ENCODE measurements around the gene UXS1. TPM values are rescaled to one million over a fixed set of nuclear protein-coding genes. Genes with fewer than 3 reads are reported as not detected.

The UXS1 gene
- total and polyA plus RNA-seq, 9 of the 15 experiments (the other 6 are each of a cell fraction or from before 2014, with no cell fraction given) = 5.8 to 25.8 (median 15.0) TPM

GRCh38 chr2:106175086-106175850 lies 18.8 kb downstream of the UXS1 start (continued):
- no peak for TF ChIP-seq E2F1 (CRISPR knock-in tag; IDR thresholded peaks at IDR 0.05)
- TF ChIP-seq U2AF2 (optimal IDR thresholded peaks at IDR 0.05; ENCODE audit: low read depth, low read length) = no peak
- no peak for TF ChIP-seq U2AF1 (optimal IDR thresholded peaks at IDR 0.05; ENCODE audit: low read depth, low read length)
- TF ChIP-seq HDGF (IDR thresholded peaks at IDR 0.05) = no peak
- no peak for TF ChIP-seq SETDB1 (IDR thresholded peaks at IDR 0.05; ENCODE audit: low read length)
- TF ChIP-seq ZC3H4 (CRISPR knock-in tag; IDR thresholded peaks at IDR 0.05; ENCODE audit: borderline replicate concordance) = no peak
- no peak for TF ChIP-seq CBFB (CRISPR knock-in tag; IDR thresholded peaks at IDR 0.05)
- TF ChIP-seq CBX3 (IDR thresholded peaks at IDR 0.05; ENCODE audit: borderline replicate concordance in 1 of 2, low read length in 2 of 2) = no peak

- no peak overlapping the region for H2AFZ ChIP-seq (ENCODE audit: low read depth, low read length)
- ChIA-PET POLR2A (no interaction called here), CTCF (ENCODE audit: low intra/inter-chr PET ratio) (no interaction called here)
- H3K27me3 ChIP-seq (ENCODE audit: control insufficient read depth in 2 of 2, insufficient read depth in 2 of 2, low read length in 2 of 2) = no peaks in the 10 kb centered on the region
- no peak overlapping the region for H3K4me3 ChIP-seq
- no peak overlapping the region for H3K27ac ChIP-seq (ENCODE audit: extremely low read depth, low read depth, low read length)
- peaks cover 39% of the 10 kb centered on the region for H3K79me2 ChIP-seq (ENCODE audit: control insufficient read depth, insufficient read depth, low read length)
- H3K36me3 ChIP-seq (ENCODE audit: control insufficient read depth, insufficient read depth, low read length) = peaks cover 12% of the 10 kb centered on the region; the same call in 2 of the 3 replicates
- H3K4me1 ChIP-seq (replicated peaks in 1 of 2; ENCODE audit: control insufficient read depth in 2 of 2, insufficient read depth in 2 of 2, low read length in 2 of 2) = peaks cover 0 to 6% of the 10 kb centered on the region in 2 experiments; a peak in 3 of 5 replicates
- peaks cover 13% of the 10 kb centered on the region for H4K20me1 ChIP-seq (replicated peaks; ENCODE audit: control insufficient read depth, insufficient read depth, low read length)
- BruUV-seq (replicated peaks) = no TSS peak
- intact Hi-C loops (cut with micrococcal nuclease) = no loop called here
- DNase-seq (ENCODE audit: extremely low read depth in 1 of 4, low spot score in 3 of 4) = no peak
- no peak overlapping the region for H3K4me2 ChIP-seq (ENCODE audit: insufficient read depth, low read length)
- no peak overlapping the region; a peak in 1 of 4 replicates for H3K9ac ChIP-seq (ENCODE audit: insufficient read depth in 1 of 2, low read depth in 2 of 2, low read length in 2 of 2)
- TF ChIP-seq DACH1 (IDR thresholded peaks at IDR 0.05; ENCODE audit: partially characterized antibody) = peak; percentile 24
- no peak for TF ChIP-seq CREBBP (IDR thresholded peaks at IDR 0.05; ENCODE audit: low read depth, low read length)
- no peak for FAIRE-seq
- in situ Hi-C loops (cut with MboI) = no loop called here
- WGBS (ENCODE audit: insufficient coverage, low coverage, missing lambda C conversion rate) = 59% methylated on average over 5 of the region's 7 CpGs
- H3K9me3 ChIP-seq (replicated peaks; ENCODE audit: control insufficient read depth, insufficient read depth, low read depth, low read length) = no peaks in the 10 kb centered on the region
- no peaks in the 10 kb centered on the region for H3K9me1 ChIP-seq (ENCODE audit: control insufficient read depth, insufficient read depth, low read length)
- no peak for ATAC-seq
Measured at GRCh38 chr2:106174056-106174455, 20.0 kb downstream of the UXS1 start.

Measured in K562 (cell line).